Activated CD4-positive, alpha-beta memory T cell treated with anti-CD3 and anti-CD28 coated beads, Interleukin-2, amount 10 ng/mL, durations not matched to agents 7 days and 5 days (primary cell): ENCODE measurements around the gene DTD1. TPM values are rescaled to one million over a fixed set of nuclear protein-coding genes. Genes with fewer than 3 reads are reported as not detected.

Experiments used
- CTCF ChIA-PET: fragments of 350-600 bp; sonication (Branson Sonifier 250); formaldehyde crosslinking; loops from one replicate; lab custom pipeline; 2021; ENCODE audit warnings: antibody characterized with exemption, inconsistent platforms; lab: Charles Lee
- POLR2A ChIA-PET: fragments of 350-600 bp; sonication (Branson Sonifier 250); formaldehyde crosslinking; loops from one replicate; lab custom pipeline; 2021; ENCODE audit warnings: antibody characterized with exemption; lab: Charles Lee
- DNase-seq: peaks from one replicate; pipeline ENCODE4 v3.0.0-alpha.2; 2020
- H3K27ac Mint-ChIP-seq: one replicate; pipeline ENCODE4 v1.8.0; 2021; ENCODE audit warnings: mild to moderate bottlenecking, mixed read lengths
- H3K27me3 Mint-ChIP-seq: one replicate; pipeline ENCODE4 v1.8.0; 2021; ENCODE audit warnings: mixed read lengths
- H3K36me3 Mint-ChIP-seq: one replicate; pipeline ENCODE4 v1.8.0; 2021; ENCODE audit warnings: low read depth, mixed read lengths
- H3K4me1 Mint-ChIP-seq: one replicate; pipeline ENCODE4 v1.8.0; 2021; ENCODE audit warnings: mixed read lengths
- H3K4me3 Mint-ChIP-seq: one replicate; pipeline ENCODE4 v1.8.0; 2021; ENCODE audit warnings: mild to moderate bottlenecking, mixed read lengths
- H3K9me3 Mint-ChIP-seq: one replicate; pipeline ENCODE4 v1.8.0; 2021; ENCODE audit warnings: mixed read lengths
- total RNA-seq, 2 experiments: library from RNA; stranded (reverse); gene quantifications; one replicate each; pipeline ENCODE4 v1.2.3, GENCODE V29; 2021

Gene DTD1
- total RNA-seq, 2 experiments from 2014 or later, result 28.6 to 33.4 TPM

DNA sequence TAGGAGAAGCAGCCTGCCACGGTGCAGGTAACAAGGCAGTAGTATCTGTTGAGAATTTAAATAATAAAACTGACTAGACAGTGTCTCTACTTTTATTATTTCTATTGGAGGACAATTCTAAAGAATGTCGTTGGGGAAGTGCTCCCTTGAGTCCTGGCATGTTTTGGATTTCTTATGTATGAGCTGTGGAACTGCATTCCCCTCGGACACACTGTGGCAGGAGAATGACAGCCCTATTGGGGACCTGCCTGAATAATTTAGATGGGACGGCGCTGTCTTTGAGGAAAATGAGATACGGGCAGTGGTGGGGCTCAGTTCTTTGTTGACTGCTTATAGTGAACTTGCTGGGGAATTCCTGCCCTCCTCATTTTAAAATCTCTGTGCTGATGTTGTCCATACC, 223.3 kb downstream of the DTD1 start:
- Mint-ChIP-seq H3K36me3 (no peaks in the 10 kb centered on the region), H3K4me3 (no peak overlapping the region), H3K9me3 (no peaks in the 10 kb centered on the region), H3K4me1 (no peaks in the 10 kb centered on the region), H3K27ac (no peak overlapping the region), H3K27me3 (no peaks in the 10 kb centered on the region)
- ChIA-PET POLR2A (no interaction called here), CTCF (no interaction called here)
- no peak for DNase-seq

GRCh38 chr20:18811904-18812303, 224.1 kb downstream of the DTD1 start:
- H3K27ac Mint-ChIP-seq, result no peak overlapping the region
- no peaks in the 10 kb centered on the region for H3K36me3 Mint-ChIP-seq
- POLR2A ChIA-PET, result no interaction called here
- CTCF ChIA-PET, result no interaction called here
- H3K4me1 Mint-ChIP-seq, result no peaks in the 10 kb centered on the region
- no peak for DNase-seq
- no peaks in the 10 kb centered on the region for H3K27me3 Mint-ChIP-seq
- no peaks in the 10 kb centered on the region for H3K9me3 Mint-ChIP-seq
- no peak overlapping the region for H3K4me3 Mint-ChIP-seq

DNA sequence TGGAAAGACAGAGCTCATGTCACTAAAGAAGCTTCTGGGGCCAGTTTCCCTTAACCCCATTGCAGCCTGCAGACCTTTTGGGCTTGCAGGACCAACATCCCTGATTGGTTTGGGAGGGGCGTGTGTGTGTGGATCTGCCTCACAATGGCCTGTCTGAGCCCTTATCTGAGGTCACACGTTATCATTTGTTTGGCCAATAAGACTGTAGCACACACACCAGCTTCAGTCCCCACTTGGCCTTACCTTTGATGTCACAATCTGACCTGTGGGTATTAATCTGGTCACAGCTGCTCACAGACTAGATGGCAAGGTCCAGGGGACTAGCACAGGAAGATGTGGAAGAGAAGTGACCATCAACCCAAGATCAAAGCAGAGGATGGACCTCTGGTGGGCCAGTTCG, 225.6 kb downstream of the DTD1 start, which contains the start of gene SCP2D1:
TSS of gene SCP2D1 (plus strand) at position 301 of the 400 bp plus-strand sequence. CDS start at position 334, 33 bp downstream.
- Mint-ChIP-seq H3K4me3 (no peak within 1 kb of the TSS), H3K27ac (no peak within 1 kb of the TSS), H3K4me1 (no peaks in the 10 kb centered on the region), H3K36me3 (no peaks in the 10 kb centered on the region), H3K9me3 (no peaks in the 10 kb centered on the region), H3K27me3 (no peaks in the 10 kb centered on the region)
- POLR2A ChIA-PET, result no interaction called here
- DNase-seq, result no peak
- CTCF ChIA-PET, result no interaction called here

DNA sequence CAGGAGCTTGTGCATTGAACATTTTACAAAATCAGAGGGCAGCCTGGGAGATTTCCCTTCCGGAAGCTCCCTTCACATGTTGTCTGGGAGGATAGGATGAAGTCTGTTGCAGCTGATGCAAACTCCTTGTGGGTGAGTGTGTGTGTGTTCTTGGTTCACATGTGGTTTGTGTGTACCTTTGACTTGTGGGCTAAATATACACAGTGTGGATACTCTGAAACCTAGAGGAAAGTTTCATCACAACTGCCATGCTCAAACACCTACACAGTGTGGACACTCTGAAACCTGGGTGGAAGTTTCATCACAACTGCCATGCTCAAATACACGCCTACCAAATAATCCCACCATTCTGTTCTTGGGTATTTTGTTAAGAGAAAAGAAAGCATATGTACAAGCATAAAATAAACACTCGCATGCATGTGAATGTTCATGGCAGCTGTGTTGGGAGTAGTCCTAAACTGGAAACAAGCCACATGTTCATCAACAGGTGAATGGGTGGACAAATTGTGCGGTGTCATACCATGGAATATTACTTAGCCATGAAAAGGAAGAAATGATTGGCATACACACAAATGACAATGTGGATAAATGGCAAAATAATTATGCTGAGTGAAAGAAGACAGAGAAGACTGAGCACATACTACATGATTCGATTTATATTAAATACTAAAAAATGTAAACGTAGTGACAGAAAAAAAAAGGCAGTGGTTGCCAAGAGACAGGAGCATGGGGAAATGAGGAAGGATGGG, 227.5 kb downstream of the DTD1 start:
- POLR2A ChIA-PET, result no interaction called here
- no peaks in the 10 kb centered on the region for H3K27me3 Mint-ChIP-seq
- CTCF ChIA-PET, result no interaction called here
- no peak overlapping the region for H3K27ac Mint-ChIP-seq
- H3K4me3 Mint-ChIP-seq, result no peak overlapping the region
- H3K36me3 Mint-ChIP-seq, result no peaks in the 10 kb centered on the region
- no peaks in the 10 kb centered on the region for H3K9me3 Mint-ChIP-seq
- no peak for DNase-seq
- H3K4me1 Mint-ChIP-seq, result no peaks in the 10 kb centered on the region

Other genes with a start within 250 kb of the DTD1 start
- gene DZANK1, start 121.0 kb upstream of the DTD1 start, total RNA-seq, result 1 to 10 TPM; 1.4 to 1.5 TPM
- 10 to 100 TPM in 1 of 2 experiments, 1 to 10 TPM in 1; 7.7 to 10.1 TPM for gene POLR3F, start 120.7 kb upstream of the DTD1 start, total RNA-seq
- gene RBBP9, start 90.8 kb upstream of the DTD1 start, total RNA-seq, result 10 to 100 TPM; 18.0 to 20.4 TPM
- gene SEC23B, start 80.1 kb upstream of the DTD1 start, total RNA-seq, result 100 to 1,000 TPM in 1 of 2 experiments, 10 to 100 TPM in 1; 95.2 to 101 TPM
- 10 to 100 TPM; 61.4 to 64.7 TPM for gene SMIM26, start 20.6 kb upstream of the DTD1 start, total RNA-seq
- not detected for gene SCP2D1, start 225.7 kb downstream of the DTD1 start, total RNA-seq